ENCODE results near the gene RAB1A. TPM values are rescaled to one million over a fixed set of nuclear protein-coding genes. Genes with fewer than 3 reads are reported as not detected.
A peak's percentile ranks its signal among the peaks of the same experiment; 100 is the strongest.
"Not testable (repeated sequence)": the region's sequence is repeated elsewhere in the genome, so short reads cannot be mapped to it uniquely, and the experiment has no call there.

The RAB1A gene
- total RNA-seq = 42.9 TPM
- 144 TPM for polyA plus RNA-seq
- long read RNA-seq, donor 1, partial matches to known transcripts = 0 of 4 reads
- long read RNA-seq, donor 1, other reads (novel, unspliced or antisense) = 0 of 4 reads
- long read RNA-seq, donor 2, transcript RAB1A-203 (6 exons, 2,447 nt) = major isoform, 67 of 86 reads
- long read RNA-seq, donor 2, partial matches to known transcripts = 19 of 86 reads
- long read RNA-seq, donor 2, other reads (novel, unspliced or antisense) = 0 of 86 reads
- long read RNA-seq, donor 3, transcript RAB1A-203 (6 exons, 2,447 nt) = major isoform, 51 of 51 reads
- long read RNA-seq, donor 3, partial matches to known transcripts = 0 of 51 reads
- long read RNA-seq, donor 3, other reads (novel, unspliced or antisense) = 0 of 51 reads
- long read RNA-seq, donor 4, transcript RAB1A-203 (6 exons, 2,447 nt) = major isoform, 27 of 27 reads
- long read RNA-seq, donor 4, partial matches to known transcripts = 0 of 27 reads
- long read RNA-seq, donor 4, other reads (novel, unspliced or antisense) = 0 of 27 reads
- long read RNA-seq, donor 5, transcript RAB1A-203 (6 exons, 2,447 nt) = major isoform, 69 of 74 reads
- long read RNA-seq, donor 5, partial matches to known transcripts = 5 of 74 reads
- long read RNA-seq, donor 5, other reads (novel, unspliced or antisense) = 0 of 74 reads
- long read RNA-seq, donor 6, transcript RAB1A-203 (6 exons, 2,447 nt) = major isoform, 38 of 46 reads
- long read RNA-seq, donor 6, partial matches to known transcripts = 8 of 46 reads
- long read RNA-seq, donor 6, other reads (novel, unspliced or antisense) = 0 of 46 reads
- long read RNA-seq, donor 7, transcript RAB1A-201 (4 exons, 1,198 nt) = minor isoform, 5 of 38 reads
- long read RNA-seq, donor 7, transcript RAB1A-203 (6 exons, 2,447 nt) = major isoform, 33 of 38 reads
- long read RNA-seq, donor 7, partial matches to known transcripts = 0 of 38 reads
- long read RNA-seq, donor 7, other reads (novel, unspliced or antisense) = 0 of 38 reads
- long read RNA-seq, donor 8, transcript RAB1A-203 (6 exons, 2,447 nt) = major isoform, 23 of 29 reads
- long read RNA-seq, donor 8, partial matches to known transcripts = 6 of 29 reads
- long read RNA-seq, donor 8, other reads (novel, unspliced or antisense) = 0 of 29 reads
- long read RNA-seq, donor 9, transcript RAB1A-203 (6 exons, 2,447 nt) = major isoform, 23 of 24 reads
- long read RNA-seq, donor 9, partial matches to known transcripts = 0 of 24 reads
- long read RNA-seq, donor 9, other reads (novel, unspliced or antisense) = 0 of 24 reads
- long read RNA-seq, donor 10, transcript RAB1A-203 (6 exons, 2,447 nt) = major isoform, 28 of 43 reads
- long read RNA-seq, donor 10, partial matches to known transcripts = 15 of 43 reads
- long read RNA-seq, donor 10, other reads (novel, unspliced or antisense) = 0 of 43 reads

DNA sequence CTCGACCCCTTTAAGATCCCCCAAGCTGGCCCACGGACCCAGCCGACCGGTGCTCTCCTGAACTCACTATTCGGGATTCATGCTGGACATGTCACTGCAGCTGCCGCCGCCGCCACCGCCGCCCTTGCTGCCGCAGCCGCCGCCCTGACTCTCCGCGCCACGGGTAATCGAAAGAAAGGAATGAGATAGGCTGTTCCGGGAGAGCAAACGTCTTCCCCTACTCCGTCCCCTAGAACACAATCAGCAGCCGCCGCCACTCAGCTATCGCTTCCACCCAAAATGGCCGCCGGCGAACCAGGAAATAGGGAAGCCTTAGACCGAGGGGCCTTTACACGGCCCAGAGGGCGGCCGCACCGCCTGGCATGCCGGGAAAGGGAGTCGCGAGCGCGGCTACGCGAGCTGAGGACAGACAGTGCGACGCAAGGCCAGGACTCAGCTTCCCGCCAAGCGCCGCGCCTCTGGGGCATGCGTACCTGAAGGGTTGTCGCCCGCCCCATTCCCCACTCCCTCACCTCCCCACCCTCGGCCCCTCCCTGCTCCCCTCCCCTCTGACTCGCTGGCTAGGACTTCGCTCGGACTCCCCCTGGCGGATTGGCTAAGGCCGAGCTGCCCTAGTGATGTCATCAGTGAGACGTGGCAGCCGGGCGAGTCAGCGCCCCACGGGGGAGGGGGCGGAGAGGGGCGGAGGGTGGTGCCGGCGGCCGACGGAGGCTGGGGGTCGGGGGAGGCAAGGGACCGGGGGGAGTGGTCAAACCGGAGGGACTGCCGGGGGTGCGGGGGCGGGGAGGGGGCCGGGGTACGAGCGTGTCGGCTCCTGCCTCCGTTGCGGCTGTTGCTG, at the start of gene RAB1A:
TSS of gene RAB1A (minus strand) at position 281 of the 838 bp plus-strand sequence. CDS start at position 90, 191 bp downstream.
- H3K4me1 ChIP-seq (ENCODE audit: control insufficient read depth in 2 of 2, insufficient read depth in 2 of 2, low read length in 2 of 2) = peaks cover 12 to 22% of the 10 kb centered on the region in 2 donors
- no peaks in the 10 kb centered on the region for H3K27me3 ChIP-seq (ENCODE audit: control insufficient read depth in 2 of 2, insufficient read depth in 1 of 2, low read length in 1 of 2)
- WGBS = under 1% methylated on average over 76 of the region's 76 CpGs
- H3K27ac ChIP-seq (ENCODE audit: low read depth in 1 of 2, low read length in 1 of 2) = peak within 1 kb of the TSS; percentile 97 to 99
- H3K9me3 ChIP-seq (ENCODE audit: control insufficient read depth in 2 of 2, insufficient read depth in 1 of 2, low read length in 1 of 2) = no peaks in the 10 kb centered on the region
- peak within 1 kb of the TSS; percentile 98 for H3K4me3 ChIP-seq (ENCODE audit: low read length in 2 of 2)
- H3K36me3 ChIP-seq (ENCODE audit: control insufficient read depth in 2 of 2, insufficient read depth in 2 of 2, low read length in 1 of 2) = no peaks in the 10 kb centered on the region
- peak; percentile 96 to 99 (median 99) for DNase-seq (ENCODE audit: low read depth in 6 of 9, low spot score in 9 of 9)

DNA sequence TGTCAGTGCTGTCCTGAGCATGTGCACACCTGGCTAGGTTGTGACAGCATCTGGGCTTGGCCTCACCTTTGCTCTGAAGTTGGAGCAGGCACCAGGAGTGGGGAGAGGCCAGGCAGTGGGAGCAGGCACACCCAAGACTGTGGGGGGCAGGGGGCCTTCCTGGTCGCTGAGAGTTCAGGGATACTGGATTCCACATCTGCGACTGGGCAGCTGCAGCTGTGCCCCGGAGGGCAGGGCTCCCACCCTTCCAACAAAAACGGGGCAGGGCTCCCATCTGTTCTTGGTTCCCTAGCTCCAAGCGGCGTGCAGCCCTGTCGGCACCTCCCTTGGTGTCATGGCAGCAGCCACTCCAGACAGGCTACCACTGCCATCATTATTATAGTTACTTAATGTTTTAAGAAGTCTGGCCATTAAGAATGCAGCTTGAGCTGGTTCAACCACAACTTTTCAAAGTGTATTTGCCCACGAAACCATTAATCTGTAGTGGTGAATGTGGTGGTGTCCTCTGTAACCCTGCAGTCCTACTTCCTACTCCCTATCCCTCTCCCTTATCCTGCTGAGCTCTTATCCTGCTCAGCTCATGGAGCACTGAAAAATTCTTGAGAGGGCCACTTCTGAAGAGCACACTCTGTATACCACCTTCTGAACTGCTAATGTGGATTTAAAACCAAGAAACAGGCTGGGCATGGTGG, 48.0 kb upstream of the RAB1A start:
- 96% methylated on average over 8 of the region's 8 CpGs for WGBS
- no peak for DNase-seq (ENCODE audit: low read depth in 6 of 9, low spot score in 9 of 9)
- Histone ChIP-seq H3K4me3 (ENCODE audit: low read length in 2 of 2) (no peak overlapping the region), H3K27me3 (ENCODE audit: control insufficient read depth in 2 of 2, insufficient read depth in 1 of 2, low read length in 1 of 2) (no peaks in the 10 kb centered on the region), H3K9me3 (ENCODE audit: control insufficient read depth in 2 of 2, insufficient read depth in 1 of 2, low read length in 1 of 2) (peaks cover 0 to 6% of the 10 kb centered on the region in 2 donors), H3K27ac (ENCODE audit: low read depth in 1 of 2, low read length in 1 of 2) (no peak overlapping the region), H3K36me3 (ENCODE audit: control insufficient read depth in 2 of 2, insufficient read depth in 2 of 2, low read length in 1 of 2) (no peaks in the 10 kb centered on the region), H3K4me1 (ENCODE audit: control insufficient read depth in 2 of 2, insufficient read depth in 2 of 2, low read length in 2 of 2) (no peaks in the 10 kb centered on the region)

GRCh38 chr2:65175894-65176530, 46.1 kb upstream of the RAB1A start:
- Histone ChIP-seq H3K9me3 (ENCODE audit: control insufficient read depth in 2 of 2, insufficient read depth in 1 of 2, low read length in 1 of 2) (peaks cover 0 to 6% of the 10 kb centered on the region in 2 donors), H3K4me1 (ENCODE audit: control insufficient read depth in 2 of 2, insufficient read depth in 2 of 2, low read length in 2 of 2) (no peaks in the 10 kb centered on the region)
- no peak for DNase-seq (ENCODE audit: low read depth in 6 of 9, low spot score in 9 of 9)

DNA sequence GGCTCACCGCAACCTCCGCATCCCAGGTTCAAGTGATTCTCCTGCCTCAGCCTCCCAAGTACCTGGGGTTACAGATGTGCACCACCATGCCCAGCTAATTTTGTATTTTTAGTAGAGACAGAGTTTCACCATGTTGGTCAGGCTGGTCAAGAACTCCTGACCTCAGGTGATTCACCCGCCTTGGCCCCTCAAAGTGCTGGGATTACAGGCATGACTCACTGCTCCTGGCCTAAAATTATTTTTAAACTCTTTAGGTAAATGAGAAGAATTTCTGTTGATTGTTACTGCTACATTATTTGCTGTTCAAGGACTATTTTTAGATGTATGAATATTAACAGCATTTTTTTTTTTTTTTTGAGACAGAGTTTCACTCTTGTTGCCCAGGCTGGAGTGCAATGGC, 44.1 kb upstream of the RAB1A start:
- H3K9me3 ChIP-seq (ENCODE audit: control insufficient read depth in 2 of 2, insufficient read depth in 1 of 2, low read length in 1 of 2); DNase-seq (ENCODE audit: low read depth in 6 of 9, low spot score in 9 of 9); H3K36me3 ChIP-seq (ENCODE audit: control insufficient read depth in 2 of 2, insufficient read depth in 2 of 2, low read length in 1 of 2); H3K27me3 ChIP-seq (ENCODE audit: control insufficient read depth in 2 of 2, insufficient read depth in 1 of 2, low read length in 1 of 2); H3K27ac ChIP-seq (ENCODE audit: low read depth in 1 of 2, low read length in 1 of 2); H3K4me3 ChIP-seq (ENCODE audit: low read length in 2 of 2); H3K4me1 ChIP-seq (ENCODE audit: control insufficient read depth in 2 of 2, insufficient read depth in 2 of 2, low read length in 2 of 2): not testable (repeated sequence)
- 98% methylated on average over 3 of the region's 3 CpGs for WGBS

More at GRCh38 chr2:65175894-65176530, 46.1 kb upstream of the RAB1A start:
- H3K27me3 ChIP-seq (ENCODE audit: control insufficient read depth in 2 of 2, insufficient read depth in 1 of 2, low read length in 1 of 2) = no peaks in the 10 kb centered on the region
- H3K4me3 ChIP-seq (ENCODE audit: low read length in 2 of 2) = no peak overlapping the region
- no peaks in the 10 kb centered on the region for H3K36me3 ChIP-seq (ENCODE audit: control insufficient read depth in 2 of 2, insufficient read depth in 2 of 2, low read length in 1 of 2)
- 96% methylated on average over 23 of the region's 23 CpGs for WGBS
- H3K27ac ChIP-seq (ENCODE audit: low read depth in 1 of 2, low read length in 1 of 2) = no peak overlapping the region

- H3K4me3 ChIP-seq (ENCODE audit: low read length in 2 of 2) = no peak overlapping the region
- H3K9me3 ChIP-seq (ENCODE audit: control insufficient read depth in 2 of 2, insufficient read depth in 1 of 2, low read length in 1 of 2) = peaks cover 0 to 6% of the 10 kb centered on the region in 2 donors
- H3K4me1 ChIP-seq (ENCODE audit: control insufficient read depth in 2 of 2, insufficient read depth in 2 of 2, low read length in 2 of 2) = peaks cover 0 to 3% of the 10 kb centered on the region in 2 donors
- no peak for DNase-seq (ENCODE audit: low read depth in 6 of 9, low spot score in 9 of 9)
- WGBS = 96% methylated on average over 12 of the region's 12 CpGs
- no peaks in the 10 kb centered on the region for H3K27me3 ChIP-seq (ENCODE audit: control insufficient read depth in 2 of 2, insufficient read depth in 1 of 2, low read length in 1 of 2)
- H3K27ac ChIP-seq (ENCODE audit: low read depth in 1 of 2, low read length in 1 of 2) = no peak overlapping the region
- no peaks in the 10 kb centered on the region for H3K36me3 ChIP-seq (ENCODE audit: control insufficient read depth in 2 of 2, insufficient read depth in 2 of 2, low read length in 1 of 2)
Measured at GRCh38 chr2:65172994-65173790, 43.3 kb upstream of the RAB1A start.

DNA sequence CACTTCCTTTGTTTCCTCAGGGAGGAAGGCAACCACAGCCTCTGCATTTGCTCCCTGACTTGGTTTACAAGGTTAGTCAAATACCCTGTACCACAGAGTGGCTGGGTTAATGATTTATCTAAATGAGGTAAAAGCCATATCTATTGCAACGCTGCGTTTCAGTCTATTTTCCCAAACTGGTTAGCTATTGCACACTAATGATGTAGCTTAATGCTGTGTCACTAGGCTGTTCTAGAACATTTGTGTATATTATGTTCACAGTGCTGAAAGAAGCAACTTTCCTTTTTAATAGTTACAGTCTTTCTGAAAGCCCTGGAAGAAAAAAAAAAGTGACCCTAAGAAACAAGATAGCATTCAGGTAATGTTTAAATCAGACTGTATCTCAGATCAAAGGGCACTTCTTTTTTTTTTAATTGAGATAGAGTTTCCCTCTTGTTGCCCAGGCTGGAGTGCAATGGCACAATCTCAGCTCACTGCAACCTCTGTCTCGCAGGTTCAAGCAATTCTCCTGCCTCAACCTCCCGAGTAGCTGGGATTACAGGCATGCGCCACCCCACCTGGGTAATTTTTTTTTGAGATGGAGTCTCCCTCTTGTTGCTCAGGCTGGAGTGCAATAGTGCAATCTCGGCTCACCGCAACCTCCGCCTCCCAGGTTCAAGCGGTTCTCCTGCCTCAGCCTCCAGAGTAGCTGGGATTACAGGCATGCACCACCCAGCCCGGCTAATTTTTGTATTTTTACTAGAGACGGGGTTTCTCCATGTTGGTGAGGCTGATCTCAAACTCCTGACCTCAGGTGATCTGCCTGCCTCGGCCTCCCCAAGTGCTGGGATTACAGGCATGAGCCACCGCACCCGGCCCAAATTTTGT, 40.9 kb upstream of the RAB1A start:
- H3K4me1 ChIP-seq (ENCODE audit: control insufficient read depth in 2 of 2, insufficient read depth in 2 of 2, low read length in 2 of 2); H3K4me3 ChIP-seq (ENCODE audit: low read length in 2 of 2); H3K9me3 ChIP-seq (ENCODE audit: control insufficient read depth in 2 of 2, insufficient read depth in 1 of 2, low read length in 1 of 2); H3K27me3 ChIP-seq (ENCODE audit: control insufficient read depth in 2 of 2, insufficient read depth in 1 of 2, low read length in 1 of 2); H3K36me3 ChIP-seq (ENCODE audit: control insufficient read depth in 2 of 2, insufficient read depth in 2 of 2, low read length in 1 of 2); H3K27ac ChIP-seq (ENCODE audit: low read depth in 1 of 2, low read length in 1 of 2); DNase-seq (ENCODE audit: low read depth in 6 of 9, low spot score in 9 of 9): not testable (repeated sequence)
- 92% methylated on average over 14 of the region's 14 CpGs for WGBS
